ENCODE results near the gene PLCB1.

DNA sequence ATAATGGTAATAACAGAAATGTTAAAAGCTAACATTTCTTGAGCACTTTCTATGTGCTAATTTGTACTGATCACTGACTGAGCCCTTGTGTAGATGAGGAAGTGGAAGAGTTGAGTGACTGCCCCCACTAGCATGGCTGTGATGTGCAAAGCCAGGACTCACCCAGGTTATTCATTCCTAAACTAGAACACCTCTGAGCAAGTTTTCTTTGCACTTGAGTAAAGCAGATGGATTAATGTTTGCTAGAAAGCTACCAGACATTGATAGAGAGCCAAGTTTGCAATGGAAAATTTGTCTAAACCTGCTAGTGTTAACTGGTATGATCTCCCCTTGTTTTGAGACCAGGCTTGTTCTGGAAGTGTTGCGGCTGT is 469.5 kb downstream of the PLCB1 start:
- TF ChIP-seq, protein P1, sequence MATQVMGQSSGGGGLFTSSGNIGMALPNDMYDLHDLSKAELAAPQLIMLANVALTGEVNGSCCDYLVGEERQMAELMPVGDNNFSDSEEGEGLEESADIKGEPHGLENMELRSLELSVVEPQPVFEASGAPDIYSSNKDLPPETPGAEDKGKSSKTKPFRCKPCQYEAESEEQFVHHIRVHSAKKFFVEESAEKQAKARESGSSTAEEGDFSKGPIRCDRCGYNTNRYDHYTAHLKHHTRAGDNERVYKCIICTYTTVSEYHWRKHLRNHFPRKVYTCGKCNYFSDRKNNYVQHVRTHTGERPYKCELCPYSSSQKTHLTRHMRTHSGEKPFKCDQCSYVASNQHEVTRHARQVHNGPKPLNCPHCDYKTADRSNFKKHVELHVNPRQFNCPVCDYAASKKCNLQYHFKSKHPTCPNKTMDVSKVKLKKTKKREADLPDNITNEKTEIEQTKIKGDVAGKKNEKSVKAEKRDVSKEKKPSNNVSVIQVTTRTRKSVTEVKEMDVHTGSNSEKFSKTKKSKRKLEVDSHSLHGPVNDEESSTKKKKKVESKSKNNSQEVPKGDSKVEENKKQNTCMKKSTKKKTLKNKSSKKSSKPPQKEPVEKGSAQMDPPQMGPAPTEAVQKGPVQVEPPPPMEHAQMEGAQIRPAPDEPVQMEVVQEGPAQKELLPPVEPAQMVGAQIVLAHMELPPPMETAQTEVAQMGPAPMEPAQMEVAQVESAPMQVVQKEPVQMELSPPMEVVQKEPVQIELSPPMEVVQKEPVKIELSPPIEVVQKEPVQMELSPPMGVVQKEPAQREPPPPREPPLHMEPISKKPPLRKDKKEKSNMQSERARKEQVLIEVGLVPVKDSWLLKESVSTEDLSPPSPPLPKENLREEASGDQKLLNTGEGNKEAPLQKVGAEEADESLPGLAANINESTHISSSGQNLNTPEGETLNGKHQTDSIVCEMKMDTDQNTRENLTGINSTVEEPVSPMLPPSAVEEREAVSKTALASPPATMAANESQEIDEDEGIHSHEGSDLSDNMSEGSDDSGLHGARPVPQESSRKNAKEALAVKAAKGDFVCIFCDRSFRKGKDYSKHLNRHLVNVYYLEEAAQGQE (IDR thresholded peaks at IDR 0.05; ENCODE audit: unreplicated experiment) = no peak
- TF ChIP-seq, protein P2, sequence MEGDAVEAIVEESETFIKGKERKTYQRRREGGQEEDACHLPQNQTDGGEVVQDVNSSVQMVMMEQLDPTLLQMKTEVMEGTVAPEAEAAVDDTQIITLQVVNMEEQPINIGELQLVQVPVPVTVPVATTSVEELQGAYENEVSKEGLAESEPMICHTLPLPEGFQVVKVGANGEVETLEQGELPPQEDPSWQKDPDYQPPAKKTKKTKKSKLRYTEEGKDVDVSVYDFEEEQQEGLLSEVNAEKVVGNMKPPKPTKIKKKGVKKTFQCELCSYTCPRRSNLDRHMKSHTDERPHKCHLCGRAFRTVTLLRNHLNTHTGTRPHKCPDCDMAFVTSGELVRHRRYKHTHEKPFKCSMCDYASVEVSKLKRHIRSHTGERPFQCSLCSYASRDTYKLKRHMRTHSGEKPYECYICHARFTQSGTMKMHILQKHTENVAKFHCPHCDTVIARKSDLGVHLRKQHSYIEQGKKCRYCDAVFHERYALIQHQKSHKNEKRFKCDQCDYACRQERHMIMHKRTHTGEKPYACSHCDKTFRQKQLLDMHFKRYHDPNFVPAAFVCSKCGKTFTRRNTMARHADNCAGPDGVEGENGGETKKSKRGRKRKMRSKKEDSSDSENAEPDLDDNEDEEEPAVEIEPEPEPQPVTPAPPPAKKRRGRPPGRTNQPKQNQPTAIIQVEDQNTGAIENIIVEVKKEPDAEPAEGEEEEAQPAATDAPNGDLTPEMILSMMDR (conservative IDR thresholded peaks at IDR 0.05; ENCODE audit: low read depth in 2 of 2) = no peak
- no peak for TF ChIP-seq EZH2phosphoT487 (IDR thresholded peaks at IDR 0.05; ENCODE audit: unreplicated experiment)
- no peak for TF ChIP-seq NANOG (IDR thresholded peaks at IDR 0.05; ENCODE audit: borderline replicate concordance)
- TF ChIP-seq, protein P3, sequence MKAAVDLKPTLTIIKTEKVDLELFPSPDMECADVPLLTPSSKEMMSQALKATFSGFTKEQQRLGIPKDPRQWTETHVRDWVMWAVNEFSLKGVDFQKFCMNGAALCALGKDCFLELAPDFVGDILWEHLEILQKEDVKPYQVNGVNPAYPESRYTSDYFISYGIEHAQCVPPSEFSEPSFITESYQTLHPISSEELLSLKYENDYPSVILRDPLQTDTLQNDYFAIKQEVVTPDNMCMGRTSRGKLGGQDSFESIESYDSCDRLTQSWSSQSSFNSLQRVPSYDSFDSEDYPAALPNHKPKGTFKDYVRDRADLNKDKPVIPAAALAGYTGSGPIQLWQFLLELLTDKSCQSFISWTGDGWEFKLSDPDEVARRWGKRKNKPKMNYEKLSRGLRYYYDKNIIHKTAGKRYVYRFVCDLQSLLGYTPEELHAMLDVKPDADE (IDR thresholded peaks at IDR 0.05) = no peak
- TF ChIP-seq EZH2 (IDR thresholded peaks at IDR 0.05; ENCODE audit: low read depth, unreplicated experiment) = no peak
- no peak for TF ChIP-seq ZNF331 (CRISPR knock-in tag; IDR thresholded peaks at IDR 0.05; ENCODE audit: low read depth)
- no peak for TF ChIP-seq CREB1 (CRISPR knock-in tag; IDR thresholded peaks at IDR 0.05; ENCODE audit: low read depth)
- no peak for TF ChIP-seq POLR2AphosphoS5 (IDR thresholded peaks at IDR 0.05; ENCODE audit: low read depth)
- TF ChIP-seq JUNB (IDR thresholded peaks at IDR 0.05; ENCODE audit: unreplicated experiment) = no peak
- no peak for TF ChIP-seq ZNF114 (CRISPR knock-in tag; IDR thresholded peaks at IDR 0.05)
